ENCODE data around the gene TRDN. TPM values are rescaled to one million over a fixed set of nuclear protein-coding genes. Genes with fewer than 3 reads are reported as not detected.
"Not testable (repeated sequence)": the region's sequence is repeated elsewhere in the genome, so short reads cannot be mapped to it uniquely, and the experiment has no call there.

The TRDN gene
- total RNA-seq, 1 donor from 2014 or later: 0.34 TPM

GRCh38 chr6:123316733-123317323, 319.9 kb downstream of the TRDN start:
- TF ChIP-seq CTCF (IDR thresholded peaks at IDR 0.05; ENCODE audit: unreplicated experiment): peak; percentile 97
- Mint-ChIP-seq H3K9me3 (peaks cover 19% of the 10 kb centered on the region), H3K4me3 (no peak overlapping the region), H3K27ac (no peak overlapping the region), H3K27me3 (ENCODE audit: low read depth) (no peaks in the 10 kb centered on the region), H3K36me3 (peaks cover 13% of the 10 kb centered on the region), H3K4me1 (no peaks in the 10 kb centered on the region)
- DNase-seq (ENCODE audit: low spot score in 2 of 2, unreplicated experiment in 2 of 2): no peak

- peaks cover 28% of the 10 kb centered on the region for H3K9me3 Mint-ChIP-seq
Observed at GRCh38 chr6:123314459-123314858, 322.3 kb downstream of the TRDN start.

DNA sequence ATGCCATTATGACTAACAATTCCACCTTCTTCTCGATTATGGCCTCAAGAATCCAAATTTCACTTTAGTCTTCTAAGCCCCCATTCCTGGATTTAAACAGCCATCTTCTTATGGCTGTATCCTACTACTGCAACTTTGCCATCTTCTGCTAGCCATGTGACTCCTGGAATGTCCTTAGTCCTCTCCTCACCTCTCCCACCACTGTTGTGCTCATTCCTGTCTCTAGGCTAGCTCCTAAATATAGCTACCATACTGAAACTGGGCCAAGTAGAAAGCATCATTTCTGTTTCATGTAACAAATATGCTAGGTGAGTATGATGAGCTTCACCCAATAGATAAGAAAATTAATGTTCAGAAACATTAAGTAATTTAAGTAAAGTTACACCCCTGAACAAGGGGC, 327.6 kb downstream of the TRDN start:
- Mint-ChIP-seq H3K36me3 (peaks cover 8% of the 10 kb centered on the region), H3K27me3 (ENCODE audit: low read depth) (no peaks in the 10 kb centered on the region), H3K4me3 (no peak overlapping the region), H3K4me1 (peaks cover 28% of the 10 kb centered on the region), H3K9me3 (peaks cover 31% of the 10 kb centered on the region), H3K27ac (no peak overlapping the region)
- no peak for TF ChIP-seq CTCF (IDR thresholded peaks at IDR 0.05; ENCODE audit: unreplicated experiment)
- DNase-seq (ENCODE audit: low spot score in 2 of 2, unreplicated experiment in 2 of 2): no peak

More at GRCh38 chr6:123314459-123314858, 322.3 kb downstream of the TRDN start:
- H3K36me3 Mint-ChIP-seq: peaks cover 13% of the 10 kb centered on the region
- H3K27ac Mint-ChIP-seq; DNase-seq (ENCODE audit: low spot score in 2 of 2, unreplicated experiment in 2 of 2); H3K27me3 Mint-ChIP-seq (ENCODE audit: low read depth); H3K4me1 Mint-ChIP-seq; H3K4me3 Mint-ChIP-seq: not testable (repeated sequence)

DNA sequence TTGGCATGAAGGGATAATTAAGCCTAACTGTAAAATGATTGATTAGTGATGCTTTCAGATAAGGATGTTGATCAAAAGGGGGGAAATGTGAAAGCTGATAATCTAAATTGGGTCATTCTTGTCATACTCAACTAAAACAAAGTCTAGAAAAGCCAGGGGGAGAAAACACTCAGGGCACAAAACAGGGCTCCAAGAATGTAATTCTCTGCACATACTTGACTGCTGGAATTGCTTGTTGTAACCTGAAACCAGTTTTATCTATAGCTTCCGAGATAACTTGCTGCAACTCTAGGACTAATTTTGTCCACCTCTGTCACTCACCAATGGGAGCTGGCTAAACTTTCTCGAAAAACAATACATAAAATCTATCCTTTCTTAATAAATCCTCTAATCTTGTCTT, 330.4 kb downstream of the TRDN start:
- peak overlapping the region; percentile 70 for H3K27ac Mint-ChIP-seq

DNA sequence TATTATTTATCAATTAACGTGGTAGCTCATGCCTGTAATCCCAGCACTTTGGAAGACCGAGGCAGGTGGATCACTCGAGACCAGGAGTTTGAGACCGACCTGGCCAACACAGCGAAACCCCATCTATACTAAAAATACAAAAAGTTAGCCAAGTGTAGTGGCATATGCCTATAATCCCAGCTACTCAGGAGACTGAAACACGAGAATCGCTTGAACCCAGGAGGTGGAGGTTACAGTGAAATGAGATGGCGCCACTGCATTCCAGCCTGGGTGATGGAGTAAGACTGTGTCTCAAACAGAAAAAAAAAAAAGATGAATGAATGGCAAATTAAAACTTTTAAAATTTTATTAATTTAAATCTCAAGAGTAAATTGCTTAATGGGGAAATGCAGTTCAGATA, 341.1 kb downstream of the TRDN start:
- Mint-ChIP-seq H3K4me1 (peaks cover 3% of the 10 kb centered on the region), H3K27me3 (ENCODE audit: low read depth) (no peaks in the 10 kb centered on the region), H3K27ac (no peak overlapping the region), H3K4me3 (no peak overlapping the region), H3K36me3 (no peaks in the 10 kb centered on the region), H3K9me3 (no peaks in the 10 kb centered on the region)
- no peak for TF ChIP-seq CTCF (IDR thresholded peaks at IDR 0.05; ENCODE audit: unreplicated experiment)
- DNase-seq (ENCODE audit: low spot score in 2 of 2, unreplicated experiment in 2 of 2): no peak

More for the DNA sequence above, 330.4 kb downstream of the TRDN start:
- no peak overlapping the region for H3K4me3 Mint-ChIP-seq
- H3K9me3 Mint-ChIP-seq: peaks cover 17% of the 10 kb centered on the region
- no peaks in the 10 kb centered on the region for H3K27me3 Mint-ChIP-seq (ENCODE audit: low read depth)
- DNase-seq (ENCODE audit: low spot score in 2 of 2, unreplicated experiment in 2 of 2): no peak
- H3K36me3 Mint-ChIP-seq: no peaks in the 10 kb centered on the region
- no peak for TF ChIP-seq CTCF (IDR thresholded peaks at IDR 0.05; ENCODE audit: unreplicated experiment)
- H3K4me1 Mint-ChIP-seq: peaks cover 33% of the 10 kb centered on the region

GRCh38 chr6:123295181-123295580, 341.6 kb downstream of the TRDN start:
- no peak overlapping the region for H3K4me3 Mint-ChIP-seq
- H3K4me1 Mint-ChIP-seq: peaks cover 3% of the 10 kb centered on the region
- H3K27ac Mint-ChIP-seq: no peak overlapping the region
- no peaks in the 10 kb centered on the region for H3K36me3 Mint-ChIP-seq
- H3K9me3 Mint-ChIP-seq: no peaks in the 10 kb centered on the region
- no peaks in the 10 kb centered on the region for H3K27me3 Mint-ChIP-seq (ENCODE audit: low read depth)
- no peak for DNase-seq (ENCODE audit: low spot score in 2 of 2, unreplicated experiment in 2 of 2)
- TF ChIP-seq CTCF (IDR thresholded peaks at IDR 0.05; ENCODE audit: unreplicated experiment): no peak
